Tibial artery (tissue), 4 donors: ENCODE measurements around the gene PTGR1.
"Not testable (repeated sequence)": the region's sequence is repeated elsewhere in the genome, so short reads cannot be mapped to it uniquely, and the experiment has no call there.

Experiments used
- DNase-seq, 2 donors: peaks; one replicate each; pipeline ENCODE4 v3.0.0-alpha.2; 2019
- H3K27ac ChIP-seq, 2 donors: fragments of 200-600 bp; sonication (generic) in 1 of 2; 1 replicate in 1 of 2; 2 replicates in 1 of 2; pipeline ENCODE4 v1.5.1; 2018 to 2019; ENCODE audit warnings: mild to moderate bottlenecking in 1 of 2
- H3K27me3 ChIP-seq, 2 donors: fragments of 200-600 bp; sonication (generic) in 1 of 2; one replicate each; pipeline versions ENCODE4 v1.5.1 to v1.6.0; 2016 to 2019
- H3K36me3 ChIP-seq, 3 donors: fragments of 200-600 bp; sonication (generic) in 2 of 3; one replicate each; pipeline ENCODE4 v1.5.1; 2016 to 2019; ENCODE audit warnings: mild to moderate bottlenecking in 2 of 3
- H3K4me1 ChIP-seq, 4 donors: fragments of 200-600 bp; sonication (generic) in 2 of 4; 1 replicate in 3 of 4; 2 replicates in 1 of 4; pipeline ENCODE4 v1.5.1; 2016 to 2019
- H3K4me3 ChIP-seq, 2 donors: fragments of 200-600 bp; sonication (generic) in 1 of 2; 1 replicate in 1 of 2; 2 replicates in 1 of 2; pipeline ENCODE4 v1.5.1; 2018 to 2019; ENCODE audit warnings: mild to moderate bottlenecking in 2 of 2
- H3K9me3 ChIP-seq, 3 donors: fragments of 200-600 bp; sonication (generic) in 1 of 3; one replicate each; pipeline ENCODE4 v1.5.1; 2016 to 2019
- CTCF ChIP-seq, 2 experiments: fragments of 200-600 bp in 1 of 2; fragments of 450-650 bp in 1 of 2; IDR thresholded peaks; one replicate each; pipeline ENCODE4 v1.5.1; 2017 to 2019; ENCODE audit warnings: antibody characterized with exemption in 2 of 2, mild to moderate bottlenecking in 1 of 2, moderate library complexity in 1 of 2
- intact Hi-C: fragments of 100-400 bp; cut with DNase I; formaldehyde crosslinking; loops from one replicate; pipeline ENCODE4 v1.15.0; 2023; ENCODE audit warnings: low total_unique reads

Gene PTGR1

GRCh38 chr9:111586378-111586777 is 13.1 kb downstream of the PTGR1 start:
- no peaks in the 10 kb centered on the region for H3K27me3 ChIP-seq
- TF ChIP-seq CTCF (IDR thresholded peaks at IDR 0.05) = no peak
- intact Hi-C loops = no loop called here
- DNase-seq = no peak
- H3K4me1 ChIP-seq = no peaks in the 10 kb centered on the region
- H3K9me3 ChIP-seq = no peaks in the 10 kb centered on the region
- H3K4me3 ChIP-seq = no peak overlapping the region
- no peak overlapping the region for H3K27ac ChIP-seq
- peaks cover 32 to 40% (median 38%) of the 10 kb centered on the region in 3 donors for H3K36me3 ChIP-seq

DNA sequence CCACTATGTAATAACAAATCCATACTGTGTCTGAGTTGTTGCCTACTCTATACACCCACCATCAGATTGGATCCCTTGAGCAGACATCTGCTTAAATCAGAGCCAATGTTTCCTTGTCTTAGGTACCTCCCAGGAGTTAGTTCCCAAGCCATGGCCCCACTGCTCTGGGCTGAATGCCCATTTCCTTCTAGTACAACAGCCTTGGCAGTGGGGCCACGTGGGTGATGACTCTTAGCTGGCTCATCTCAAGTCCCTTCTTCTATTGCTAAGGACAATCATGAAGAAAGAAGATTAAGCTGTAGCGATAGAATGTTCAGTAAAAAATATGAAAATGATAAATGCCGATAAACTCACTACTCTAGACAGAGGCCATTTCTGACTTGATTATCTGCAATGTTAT is 16.6 kb downstream of the PTGR1 start:
- no peaks in the 10 kb centered on the region for H3K27me3 ChIP-seq
- H3K9me3 ChIP-seq = no peaks in the 10 kb centered on the region
- no peak for DNase-seq
- no peak overlapping the region for H3K27ac ChIP-seq
- intact Hi-C loops = no loop called here
- H3K4me3 ChIP-seq = no peak overlapping the region
- peaks cover 43 to 59% (median 52%) of the 10 kb centered on the region in 3 donors for H3K36me3 ChIP-seq
- TF ChIP-seq CTCF (IDR thresholded peaks at IDR 0.05) = no peak
- no peaks in the 10 kb centered on the region for H3K4me1 ChIP-seq

DNA sequence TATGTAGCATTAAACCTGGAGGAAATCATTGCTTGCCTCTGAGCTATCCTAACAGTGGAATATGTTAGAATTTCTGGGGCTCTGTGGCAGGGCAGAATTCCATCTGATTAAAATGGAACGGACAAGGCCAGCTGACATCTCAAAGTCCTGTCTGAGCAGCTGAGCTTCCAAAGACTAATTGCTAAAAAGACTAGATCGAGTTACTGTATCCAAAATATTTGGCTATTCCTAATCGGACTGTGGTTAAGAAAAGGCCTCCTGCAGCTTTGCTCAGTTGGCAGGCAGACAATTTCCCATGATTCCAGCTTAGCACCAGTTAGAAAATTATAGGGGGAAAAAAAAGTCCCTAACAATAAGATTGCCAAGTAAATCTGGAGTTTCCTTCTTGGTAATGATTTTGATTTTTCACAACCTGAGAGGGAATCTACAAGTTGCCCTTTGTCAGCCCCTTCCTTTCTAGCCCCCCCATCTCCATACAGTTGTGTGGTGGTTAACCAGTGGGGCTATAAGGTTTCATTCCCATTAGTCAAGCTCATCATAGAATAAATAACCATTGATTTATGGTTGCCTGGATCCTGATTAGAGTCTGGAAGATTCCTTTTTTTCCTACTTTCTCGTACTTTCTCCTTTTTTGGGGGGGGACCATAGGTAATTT is 26.4 kb downstream of the PTGR1 start:
- Histone ChIP-seq H3K4me3 (no peak overlapping the region), H3K36me3 (peaks cover 65 to 88% (median 78%) of the 10 kb centered on the region in 3 donors), H3K9me3 (peaks cover 0 to 7% (median 0%) of the 10 kb centered on the region in 3 donors), H3K27ac (no peak overlapping the region), H3K27me3 (no peaks in the 10 kb centered on the region), H3K4me1 (peaks cover 0 to 3% (median 2%) of the 10 kb centered on the region in 4 donors)
- no peak for DNase-seq
- intact Hi-C loops = no loop called here
- no peak for TF ChIP-seq CTCF (IDR thresholded peaks at IDR 0.05)

DNA sequence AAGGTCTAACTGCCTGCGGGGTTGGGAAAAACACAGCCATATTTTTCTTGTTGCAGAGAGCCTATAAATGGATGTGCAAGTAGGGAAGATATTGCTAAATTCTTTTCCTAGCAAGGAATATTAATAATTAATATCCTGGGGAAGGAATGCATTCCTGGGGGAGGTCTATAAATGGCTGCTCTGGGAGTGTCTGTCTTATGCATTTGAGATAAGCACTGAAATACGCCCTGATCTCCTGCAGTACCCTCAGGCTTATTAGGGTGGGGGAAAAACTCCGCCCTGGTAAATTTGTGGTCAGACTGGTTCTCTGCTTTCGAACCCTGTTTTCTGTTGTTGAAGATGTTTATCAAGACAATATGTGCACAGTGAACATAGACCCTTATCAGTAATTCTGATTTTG is 31.3 kb downstream of the PTGR1 start:
- H3K27me3 ChIP-seq, H3K27ac ChIP-seq, intact Hi-C loops, H3K4me1 ChIP-seq, DNase-seq, H3K4me3 ChIP-seq: not testable (repeated sequence)
- Histone ChIP-seq H3K9me3 (peaks cover 0 to 19% (median 0%) of the 10 kb centered on the region in 3 donors), H3K36me3 (peaks cover 86 to 93% (median 91%) of the 10 kb centered on the region in 3 donors)

GRCh38 chr9:111566234-111566633 is 33.2 kb downstream of the PTGR1 start:
- peaks cover 86 to 96% (median 92%) of the 10 kb centered on the region in 3 donors for H3K36me3 ChIP-seq

More at GRCh38 chr9:111566234-111566633, 33.2 kb downstream of the PTGR1 start:
- no peak overlapping the region for H3K4me3 ChIP-seq
- H3K4me1 ChIP-seq = no peaks in the 10 kb centered on the region
- intact Hi-C loops = no loop called here
- H3K27me3 ChIP-seq = no peaks in the 10 kb centered on the region
- H3K27ac ChIP-seq = no peak overlapping the region
- H3K9me3 ChIP-seq = peaks cover 0 to 19% (median 0%) of the 10 kb centered on the region in 3 donors
- no peak for DNase-seq
- no peak for TF ChIP-seq CTCF (IDR thresholded peaks at IDR 0.05)
